H1 (cell line): Measurements from ENCODE around the gene RASGRP4. TPM values are rescaled to one million over a fixed set of nuclear protein-coding genes. Genes with fewer than 3 reads are reported as not detected.
A peak's percentile ranks its signal among the peaks of the same experiment; 100 is the strongest.

Source experiments
- CHD7 ChIP-seq: fragments of 300-600 bp; sonication (generic); IDR thresholded peaks from 2 replicates; pipeline ENCODE4 v1.7.1; 2012; ENCODE audit warnings: low read length, moderate library complexity, mild to moderate bottlenecking, inconsistent platforms; ENCODE audit not compliant: insufficient replicate concordance
- GABPA ChIP-seq: IDR thresholded peaks from 2 replicates; pipeline ENCODE4 v1.6.1; 2011; ENCODE audit warnings: mild to moderate bottlenecking, low read length, moderate library complexity, borderline replicate concordance; ENCODE audit not compliant: insufficient read depth
- POLR2AphosphoS5 ChIP-seq: IDR thresholded peaks from 2 replicates; pipeline ENCODE4 v1.6.1; 2011; ENCODE audit warnings: low read depth, low read length
- RXRA ChIP-seq: IDR thresholded peaks from 2 replicates; pipeline ENCODE4 v1.6.1; 2011; ENCODE audit warnings: low read depth, mild to moderate bottlenecking, low read length, moderate library complexity; ENCODE audit not compliant: insufficient read depth
- YY1 ChIP-seq: IDR thresholded peaks from 2 replicates; pipeline ENCODE4 v1.6.1; 2011; ENCODE audit warnings: low read depth, mild to moderate bottlenecking, low read length
- polyA plus RNA-seq, 7 experiments: library from polyadenylated mRNA; depleted of rRNA in 3 of 7; stranded (reverse) in 5 of 7; unstranded in 2 of 7; fragments of >200 nt in 5 of 7; fragments of 200-250 nt in 2 of 7; gene quantifications; 1 replicate in 5 of 7; 2 replicates in 1 of 7; 4 replicates in 1 of 7; pipeline versions ENCODE4 v1.2.1 to v1.2.3, GENCODE V29; 2011 to 2013; ENCODE audit warnings: missing spikeins in 2 of 7, mixed read lengths in 2 of 7
- total RNA-seq: library from RNA; stranded (reverse); fragmentation: NEBNext Ultra II Directional; extraction: Animal tissue kit (Norgen Biotek cat#: 25700); gene quantifications from 2 replicates; pipeline ENCODE4 v1.2.1, GENCODE V29; 2021

RASGRP4 gene
- total and polyA plus RNA-seq, 2 of the 8 experiments (the other 6 are each of a cell fraction or from before 2014, with no cell fraction given), result 1.9 to 3.1 TPM

GRCh38 chr19:38385057-38385803 is 40.8 kb downstream of the RASGRP4 start (continued):
- no peak for TF ChIP-seq CHD7
- TF ChIP-seq GABPA, result no peak
- no peak for TF ChIP-seq YY1
- no peak for TF ChIP-seq RXRA
- peak; percentile 31; the same call in 1 of the 2 replicates for TF ChIP-seq POLR2AphosphoS5
